ENCODE results near the gene MAFG. TPM values are rescaled to one million over a fixed set of nuclear protein-coding genes. Genes with fewer than 3 reads are reported as not detected.

MAFG gene
- total and polyA plus RNA-seq, 9 of the 15 experiments (the other 6 are each of a cell fraction or from before 2014, with no cell fraction given): 1.1 to 58.1 (median 24.9) TPM

- TF ChIP-seq ZNF274 (IDR thresholded peaks at IDR 0.05; ENCODE audit: borderline replicate concordance, low read depth, low read length): no peak
- TF ChIP-seq ZBTB5 (IDR thresholded peaks at IDR 0.05): no peak
- no peak for TF ChIP-seq CEBPG (CRISPR knock-in tag; IDR thresholded peaks at IDR 0.05)
- TF ChIP-seq CEBPG (tag; conservative IDR thresholded peaks at IDR 0.05 in 1 of 2, IDR thresholded peaks at IDR 0.05 in 1 of 2): no peak
- TF ChIP-seq NFIC (IDR thresholded peaks at IDR 0.05): no peak
- TF ChIP-seq ZNF518B (CRISPR knock-in tag; IDR thresholded peaks at IDR 0.05): no peak
- TF ChIP-seq HEY1 (CRISPR knock-in tag; IDR thresholded peaks at IDR 0.05; ENCODE audit: borderline replicate concordance): no peak
- no peak for TF ChIP-seq ZNF780A (CRISPR knock-in tag; IDR thresholded peaks at IDR 0.05)
- no peak for TF ChIP-seq TARDBP (IDR thresholded peaks at IDR 0.05)
- no peak for TF ChIP-seq CBFA2T3 (IDR thresholded peaks at IDR 0.05)
- no peak for TF ChIP-seq EWSR1 (IDR thresholded peaks at IDR 0.05; ENCODE audit: borderline replicate concordance, low read depth, partially characterized antibody)
- TF ChIP-seq HDAC2 (IDR thresholded peaks at IDR 0.05): no peak
- no peak for TF ChIP-seq MTA2 (IDR thresholded peaks at IDR 0.05; ENCODE audit: low read depth)
- TF ChIP-seq MTA3 (IDR thresholded peaks at IDR 0.05; ENCODE audit: borderline replicate concordance): no peak
- TF ChIP-seq CTCFL (IDR thresholded peaks at IDR 0.05; ENCODE audit: borderline replicate concordance, insufficient read depth, low read depth, low read length, poor library complexity, severe bottlenecking): no peak
- no peak for TF ChIP-seq ZNF282 (CRISPR knock-in tag; IDR thresholded peaks at IDR 0.05)
- no peak for TF ChIP-seq MCM5 (IDR thresholded peaks at IDR 0.05; ENCODE audit: low read depth)
- 0 out of 2 replicates have a peak, but pooled peaks have one; percentile 55 for TF ChIP-seq SP1 (CRISPR knock-in tag; IDR thresholded peaks at IDR 0.05)
- no peak for TF ChIP-seq THRAP3 (IDR thresholded peaks at IDR 0.05; ENCODE audit: borderline replicate concordance)
- no peak for TF ChIP-seq ZNF347 (CRISPR knock-in tag; IDR thresholded peaks at IDR 0.05; ENCODE audit: low read depth)
- no peak for TF ChIP-seq ZNF121 (CRISPR knock-in tag; conservative IDR thresholded peaks at IDR 0.05)
These were observed 57.2 kb downstream of the MAFG start (continued) for GRCh38 chr17:81870131-81870980.
